ENCODE measurements around the gene DCP2.

DNA sequence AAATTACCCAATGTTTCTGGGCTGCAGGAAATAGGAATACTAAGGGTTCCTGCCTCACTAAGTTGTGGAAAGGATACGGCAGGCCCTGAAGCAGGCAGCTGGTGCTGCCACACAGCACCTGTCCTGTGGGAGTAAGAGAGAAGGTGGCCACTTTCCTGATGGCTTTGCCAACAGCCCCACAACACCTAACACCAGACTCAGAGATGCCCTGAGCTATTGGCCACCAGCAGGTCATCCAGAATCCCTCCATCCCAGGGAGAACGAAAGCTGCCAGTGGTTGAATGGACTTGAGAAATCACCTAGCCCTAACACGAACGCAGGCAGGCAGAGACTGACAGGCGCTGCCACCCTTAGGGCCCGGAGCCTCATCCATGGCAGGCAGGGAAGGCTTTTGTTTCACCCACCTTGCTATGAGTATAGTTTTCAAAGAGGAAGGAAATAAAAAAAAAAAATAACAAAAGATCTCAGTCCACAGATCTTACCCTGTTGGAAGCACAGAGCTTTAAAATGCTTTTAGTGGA lies 82.2 kb downstream of the DCP2 start:
- TF ChIP-seq NFIC (IDR thresholded peaks at IDR 0.05) (no peak), RAD21 (IDR thresholded peaks at IDR 0.05; ENCODE audit: low read depth) (no peak), EP300 (IDR thresholded peaks at IDR 0.05; ENCODE audit: borderline replicate concordance) (no peak), YY1 (IDR thresholded peaks at IDR 0.05; ENCODE audit: low read depth) (no peak), TEAD4 (IDR thresholded peaks at IDR 0.05) (no peak), USF1 (IDR thresholded peaks at IDR 0.05) (no peak), MAX (IDR thresholded peaks at IDR 0.05) (no peak), TCF12 (IDR thresholded peaks at IDR 0.05; ENCODE audit: low read depth) (no peak), TAF1 (IDR thresholded peaks at IDR 0.05; ENCODE audit: low read depth) (no peak), EGR1 (IDR thresholded peaks at IDR 0.05) (no peak), ZBTB7A (IDR thresholded peaks at IDR 0.05; ENCODE audit: low read depth) (no peak), CEBPB (IDR thresholded peaks at IDR 0.05) (no peak)
- TF ChIP-seq, protein P1, sequence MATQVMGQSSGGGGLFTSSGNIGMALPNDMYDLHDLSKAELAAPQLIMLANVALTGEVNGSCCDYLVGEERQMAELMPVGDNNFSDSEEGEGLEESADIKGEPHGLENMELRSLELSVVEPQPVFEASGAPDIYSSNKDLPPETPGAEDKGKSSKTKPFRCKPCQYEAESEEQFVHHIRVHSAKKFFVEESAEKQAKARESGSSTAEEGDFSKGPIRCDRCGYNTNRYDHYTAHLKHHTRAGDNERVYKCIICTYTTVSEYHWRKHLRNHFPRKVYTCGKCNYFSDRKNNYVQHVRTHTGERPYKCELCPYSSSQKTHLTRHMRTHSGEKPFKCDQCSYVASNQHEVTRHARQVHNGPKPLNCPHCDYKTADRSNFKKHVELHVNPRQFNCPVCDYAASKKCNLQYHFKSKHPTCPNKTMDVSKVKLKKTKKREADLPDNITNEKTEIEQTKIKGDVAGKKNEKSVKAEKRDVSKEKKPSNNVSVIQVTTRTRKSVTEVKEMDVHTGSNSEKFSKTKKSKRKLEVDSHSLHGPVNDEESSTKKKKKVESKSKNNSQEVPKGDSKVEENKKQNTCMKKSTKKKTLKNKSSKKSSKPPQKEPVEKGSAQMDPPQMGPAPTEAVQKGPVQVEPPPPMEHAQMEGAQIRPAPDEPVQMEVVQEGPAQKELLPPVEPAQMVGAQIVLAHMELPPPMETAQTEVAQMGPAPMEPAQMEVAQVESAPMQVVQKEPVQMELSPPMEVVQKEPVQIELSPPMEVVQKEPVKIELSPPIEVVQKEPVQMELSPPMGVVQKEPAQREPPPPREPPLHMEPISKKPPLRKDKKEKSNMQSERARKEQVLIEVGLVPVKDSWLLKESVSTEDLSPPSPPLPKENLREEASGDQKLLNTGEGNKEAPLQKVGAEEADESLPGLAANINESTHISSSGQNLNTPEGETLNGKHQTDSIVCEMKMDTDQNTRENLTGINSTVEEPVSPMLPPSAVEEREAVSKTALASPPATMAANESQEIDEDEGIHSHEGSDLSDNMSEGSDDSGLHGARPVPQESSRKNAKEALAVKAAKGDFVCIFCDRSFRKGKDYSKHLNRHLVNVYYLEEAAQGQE (IDR thresholded peaks at IDR 0.05; ENCODE audit: low read depth) = no peak

Data from Ishikawa (cell line).